HG02884 (cell line): ENCODE data around the gene IL1RAPL2.
"Not testable (repeated sequence)": the region's sequence is repeated elsewhere in the genome, so short reads cannot be mapped to it uniquely, and the experiment has no call there.

Experiments used
- ATAC-seq: cut with Tn5 transposase; IDR thresholded peaks from one replicate; pipeline ENCODE4 v1.9.1; 2021; ENCODE audit warnings: mild to moderate bottlenecking, moderate library complexity; ENCODE audit not compliant: unreplicated experiment

The IL1RAPL2 gene

GRCh38 chrX:104669063-104669462 lies 103.1 kb downstream of the IL1RAPL2 start:
- no peak for ATAC-seq

GRCh38 chrX:104670051-104670450 lies 104.1 kb downstream of the IL1RAPL2 start:
- ATAC-seq = no peak

- ATAC-seq = not testable (repeated sequence)
Measured at GRCh38 chrX:104677517-104677916, 111.5 kb downstream of the IL1RAPL2 start.

- no peak for ATAC-seq
Measured at GRCh38 chrX:104679175-104679574, 113.2 kb downstream of the IL1RAPL2 start.

GRCh38 chrX:104681214-104681613 lies 115.2 kb downstream of the IL1RAPL2 start:
- ATAC-seq = no peak

- no peak for ATAC-seq
Measured at GRCh38 chrX:104684077-104684476, 118.1 kb downstream of the IL1RAPL2 start.

- ATAC-seq = peak; percentile 65
Measured at GRCh38 chrX:104695593-104695992, 129.6 kb downstream of the IL1RAPL2 start.

- no peak for ATAC-seq
Measured at GRCh38 chrX:104696667-104697066, 130.7 kb downstream of the IL1RAPL2 start.

GRCh38 chrX:104697294-104697693 lies 131.3 kb downstream of the IL1RAPL2 start:
- ATAC-seq = no peak

- no peak for ATAC-seq
Measured at GRCh38 chrX:104707042-104707441, 141.0 kb downstream of the IL1RAPL2 start.

- no peak for ATAC-seq
Measured at GRCh38 chrX:104707572-104707971, 141.6 kb downstream of the IL1RAPL2 start.

GRCh38 chrX:104712515-104712914 lies 146.5 kb downstream of the IL1RAPL2 start:
- no peak for ATAC-seq

- no peak for ATAC-seq
Measured at GRCh38 chrX:104721854-104722253, 155.9 kb downstream of the IL1RAPL2 start.

- ATAC-seq = no peak
Measured at GRCh38 chrX:104728456-104728855, 162.5 kb downstream of the IL1RAPL2 start.

GRCh38 chrX:104742355-104742754 lies 176.4 kb downstream of the IL1RAPL2 start:
- ATAC-seq = no peak

- ATAC-seq = no peak
Measured at GRCh38 chrX:104745152-104745551, 179.2 kb downstream of the IL1RAPL2 start.

GRCh38 chrX:104749951-104750610 lies 184.1 kb downstream of the IL1RAPL2 start:
- ATAC-seq = no peak

GRCh38 chrX:104762641-104763040 lies 196.6 kb downstream of the IL1RAPL2 start:
- ATAC-seq = no peak

- ATAC-seq = no peak
Measured at GRCh38 chrX:104789784-104790183, 223.8 kb downstream of the IL1RAPL2 start.

GRCh38 chrX:104795804-104796203 lies 229.8 kb downstream of the IL1RAPL2 start:
- no peak for ATAC-seq

GRCh38 chrX:104803219-104803618 lies 237.2 kb downstream of the IL1RAPL2 start:
- ATAC-seq = no peak

- no peak for ATAC-seq
Measured at GRCh38 chrX:104806346-104806745, 240.3 kb downstream of the IL1RAPL2 start.

GRCh38 chrX:104833401-104833800 lies 267.4 kb downstream of the IL1RAPL2 start:
- ATAC-seq = no peak
